SU-DHL-6 (cell line): Measurements from ENCODE around the gene CACNG3.

Source experiments
- CTCF ChIP-seq: fragments of 200-600 bp; sonication (generic); IDR thresholded peaks from one replicate; pipeline ENCODE4 v1.5.1; 2017; ENCODE audit warnings: antibody characterized with exemption, mild to moderate bottlenecking, low read length, moderate library complexity; ENCODE audit not compliant: insufficient read depth, poor library complexity, severe bottlenecking
- EZH2phosphoT487 ChIP-seq: fragments of 200-600 bp; sonication (generic), shearing (Covaris generic); conservative IDR thresholded peaks from 2 replicates; pipeline ENCODE4 v1.6.1; 2018; ENCODE audit warnings: mild to moderate bottlenecking, antibody characterized with exemption, low read length, moderate library complexity, mixed read lengths

- no peak for TF ChIP-seq CTCF
- TF ChIP-seq EZH2phosphoT487: no peak
Observed at GRCh38 chr16:24228514-24228913, 27.6 kb upstream of the CACNG3 start.
